Chondrocyte (in vitro differentiated cells): Measurements from ENCODE around the gene CTNND2. TPM values are rescaled to one million over a fixed set of nuclear protein-coding genes. Genes with fewer than 3 reads are reported as not detected.
"Not testable (repeated sequence)": the region's sequence is repeated elsewhere in the genome, so short reads cannot be mapped to it uniquely, and the experiment has no call there.

Experiments used
- DNase-seq: peaks from one replicate; pipeline ENCODE4 v3.0.0; 2021; ENCODE audit warnings: mixed read lengths, low spot score
- H3K27ac Mint-ChIP-seq: one replicate; pipeline ENCODE4 v1.8.0; 2021; ENCODE audit warnings: mild to moderate bottlenecking, moderate library complexity, mixed read lengths; ENCODE audit not compliant: unreplicated experiment
- H3K27me3 Mint-ChIP-seq: 2 replicates; pipeline ENCODE4 v1.8.0; 2021; ENCODE audit warnings: low read depth, mixed read lengths
- H3K36me3 Mint-ChIP-seq: 2 replicates; pipeline ENCODE4 v1.8.0; 2021; ENCODE audit warnings: low read depth, mixed read lengths
- H3K4me1 Mint-ChIP-seq: 2 replicates; pipeline ENCODE4 v1.8.0; 2021; ENCODE audit warnings: low read depth, mild to moderate bottlenecking, mixed read lengths
- H3K4me3 Mint-ChIP-seq: one replicate; pipeline ENCODE4 v1.8.0; 2021; ENCODE audit warnings: mild to moderate bottlenecking, moderate library complexity, mixed read lengths; ENCODE audit not compliant: unreplicated experiment
- H3K9me3 Mint-ChIP-seq: 2 replicates; pipeline ENCODE4 v1.8.0; 2021; ENCODE audit warnings: low read depth, mixed read lengths
- total RNA-seq: library from RNA; stranded (reverse); gene quantifications from 3 replicates; pipeline ENCODE4 v1.2.1, GENCODE V29; 2021
- TF ChIP-seq, protein P1 (sequence below): fragments of 200-600 bp; sonication (generic); IDR thresholded peaks from 2 replicates; pipeline ENCODE4 v1.5.0; 2021; ENCODE audit warnings: antibody characterized with exemption, mild to moderate bottlenecking, moderate library complexity

Gene CTNND2
- total RNA-seq, 1 donor from 2014 or later: 2.1 TPM

DNA sequence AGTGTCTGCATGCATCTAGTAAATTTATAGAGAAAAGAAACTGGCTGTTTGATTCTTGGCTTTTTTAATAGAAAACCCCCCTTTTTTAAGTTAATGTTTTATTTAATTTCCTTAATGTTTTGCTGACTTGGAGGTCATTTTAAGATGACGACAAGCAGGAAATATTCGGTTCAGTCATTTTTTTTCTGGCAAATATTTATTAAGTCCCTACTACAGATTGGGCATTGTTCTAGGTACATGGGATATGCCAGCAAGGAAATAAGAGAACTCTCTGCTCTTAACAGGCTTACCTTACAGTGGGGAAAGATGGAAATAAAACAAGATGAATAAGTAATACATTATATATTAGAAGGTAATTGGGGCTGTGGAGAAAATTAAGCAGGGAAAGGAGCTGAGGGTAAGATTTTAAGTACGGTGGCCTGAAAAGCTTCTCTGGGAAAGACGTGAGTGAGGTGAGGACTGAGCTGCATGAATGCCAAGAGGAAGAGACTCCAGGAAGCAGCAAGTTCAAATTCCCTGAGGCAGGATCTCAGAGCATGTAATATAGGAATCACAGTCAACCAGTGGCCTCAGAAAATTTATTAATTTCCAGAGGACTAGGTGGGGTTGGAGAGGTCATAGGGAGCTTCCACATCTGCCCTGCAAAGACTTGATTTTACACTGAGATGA, 827.2 kb downstream of the CTNND2 start:
- H3K9me3 Mint-ChIP-seq: peaks cover 3% of the 10 kb centered on the region

DNA sequence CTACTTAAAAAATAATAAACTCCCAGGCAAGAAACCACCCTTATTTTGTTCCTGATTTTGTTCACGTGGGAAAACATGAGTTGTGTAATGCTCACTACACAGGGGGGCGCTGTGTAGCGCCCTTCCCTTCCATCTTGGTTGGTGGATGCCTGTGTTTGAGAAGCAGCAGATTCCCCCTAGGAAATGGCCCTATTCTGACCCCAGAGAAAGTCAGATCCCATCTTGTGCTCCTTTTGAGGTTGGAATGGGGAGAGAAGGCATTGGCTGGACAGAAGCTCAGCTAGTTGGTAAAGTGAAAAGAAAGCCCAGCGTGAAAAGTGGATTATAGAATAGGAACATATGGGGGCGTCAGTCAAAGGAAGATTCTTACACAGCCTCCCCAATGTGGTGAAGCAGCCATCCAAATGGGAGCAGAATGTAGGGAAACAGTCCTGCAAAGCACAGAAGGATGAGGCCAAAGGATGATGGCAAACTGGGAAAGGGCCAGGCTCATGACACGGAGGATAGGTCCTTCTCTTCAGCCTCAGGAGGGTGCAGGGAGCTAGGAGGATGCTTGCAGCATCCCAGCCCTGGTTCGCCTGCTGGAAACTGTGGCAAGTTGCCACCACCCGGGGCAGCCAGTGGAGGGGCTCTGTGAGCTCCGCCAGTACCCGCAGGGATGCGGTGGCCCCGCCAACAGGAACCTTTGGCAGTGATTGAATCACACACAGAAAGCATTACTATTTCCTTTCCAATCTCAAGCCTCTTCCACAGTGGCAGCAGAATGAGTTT, 829.0 kb downstream of the CTNND2 start:
- no peak overlapping the region for H3K4me3 Mint-ChIP-seq
- DNase-seq: no peak
- H3K27me3 Mint-ChIP-seq: peaks cover 8% of the 10 kb centered on the region
- TF ChIP-seq, protein P1, sequence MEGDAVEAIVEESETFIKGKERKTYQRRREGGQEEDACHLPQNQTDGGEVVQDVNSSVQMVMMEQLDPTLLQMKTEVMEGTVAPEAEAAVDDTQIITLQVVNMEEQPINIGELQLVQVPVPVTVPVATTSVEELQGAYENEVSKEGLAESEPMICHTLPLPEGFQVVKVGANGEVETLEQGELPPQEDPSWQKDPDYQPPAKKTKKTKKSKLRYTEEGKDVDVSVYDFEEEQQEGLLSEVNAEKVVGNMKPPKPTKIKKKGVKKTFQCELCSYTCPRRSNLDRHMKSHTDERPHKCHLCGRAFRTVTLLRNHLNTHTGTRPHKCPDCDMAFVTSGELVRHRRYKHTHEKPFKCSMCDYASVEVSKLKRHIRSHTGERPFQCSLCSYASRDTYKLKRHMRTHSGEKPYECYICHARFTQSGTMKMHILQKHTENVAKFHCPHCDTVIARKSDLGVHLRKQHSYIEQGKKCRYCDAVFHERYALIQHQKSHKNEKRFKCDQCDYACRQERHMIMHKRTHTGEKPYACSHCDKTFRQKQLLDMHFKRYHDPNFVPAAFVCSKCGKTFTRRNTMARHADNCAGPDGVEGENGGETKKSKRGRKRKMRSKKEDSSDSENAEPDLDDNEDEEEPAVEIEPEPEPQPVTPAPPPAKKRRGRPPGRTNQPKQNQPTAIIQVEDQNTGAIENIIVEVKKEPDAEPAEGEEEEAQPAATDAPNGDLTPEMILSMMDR: no peak
- H3K4me1 Mint-ChIP-seq: no peaks in the 10 kb centered on the region
- no peaks in the 10 kb centered on the region for H3K36me3 Mint-ChIP-seq
- H3K27ac Mint-ChIP-seq: no peak overlapping the region
- H3K9me3 Mint-ChIP-seq: peaks cover 5% of the 10 kb centered on the region

More for the DNA sequence above, 827.2 kb downstream of the CTNND2 start:
- Mint-ChIP-seq H3K4me1 (no peaks in the 10 kb centered on the region), H3K27me3 (peaks cover 8% of the 10 kb centered on the region), H3K36me3 (no peaks in the 10 kb centered on the region), H3K4me3 (no peak overlapping the region), H3K27ac (no peak overlapping the region)
- DNase-seq: no peak
- TF ChIP-seq, protein P1: no peak

DNA sequence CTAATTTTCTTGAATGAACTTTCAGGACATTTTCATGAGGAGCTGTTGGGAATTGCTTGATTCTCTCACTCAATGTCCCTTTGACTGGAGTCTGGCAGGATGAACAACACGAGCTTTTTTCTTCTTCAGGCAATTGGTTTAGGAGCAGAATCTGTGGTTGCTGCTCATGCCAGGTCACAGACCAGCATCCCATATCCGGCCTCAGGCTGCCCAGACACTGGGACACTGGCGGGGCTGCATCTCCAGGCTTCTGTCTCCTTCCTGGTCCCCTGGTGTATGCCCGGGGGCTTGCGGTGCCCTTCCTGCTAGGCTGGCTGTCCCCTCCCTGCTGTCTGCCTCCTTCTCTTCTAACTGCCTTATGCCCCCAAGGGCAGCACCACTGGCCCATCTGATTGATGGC, 831.7 kb downstream of the CTNND2 start:
- Mint-ChIP-seq H3K27me3 (peaks cover 8% of the 10 kb centered on the region), H3K4me1 (no peaks in the 10 kb centered on the region), H3K36me3 (no peaks in the 10 kb centered on the region), H3K27ac (no peak overlapping the region), H3K9me3 (peaks cover 13% of the 10 kb centered on the region), H3K4me3 (no peak overlapping the region)
- TF ChIP-seq, protein P1: no peak
- no peak for DNase-seq

DNA sequence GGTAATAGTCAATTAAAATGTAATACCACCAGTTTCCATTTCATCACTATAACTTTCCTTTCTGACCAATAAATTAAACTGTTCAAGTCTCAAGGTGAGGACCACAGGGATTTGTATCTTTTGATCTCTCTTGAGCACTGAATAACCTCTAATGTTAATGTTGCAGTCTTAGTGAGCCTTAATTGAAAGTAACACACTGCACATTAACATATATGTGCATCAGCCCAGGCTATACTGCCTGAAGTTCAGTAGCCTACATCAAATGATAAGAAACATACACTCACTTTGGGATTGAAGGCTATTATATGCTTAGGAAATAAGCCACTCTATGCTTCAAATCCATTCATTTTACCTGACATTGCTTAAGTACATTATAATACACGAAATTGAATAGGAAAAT, 832.2 kb downstream of the CTNND2 start:
- peaks cover 3% of the 10 kb centered on the region for H3K4me1 Mint-ChIP-seq
- H3K4me3 Mint-ChIP-seq: no peak overlapping the region
- H3K9me3 Mint-ChIP-seq: peaks cover 13% of the 10 kb centered on the region
- H3K27ac Mint-ChIP-seq: no peak overlapping the region
- DNase-seq: no peak
- H3K27me3 Mint-ChIP-seq: peaks cover 6% of the 10 kb centered on the region
- H3K36me3 Mint-ChIP-seq: no peaks in the 10 kb centered on the region
- TF ChIP-seq, protein P1: no peak

DNA sequence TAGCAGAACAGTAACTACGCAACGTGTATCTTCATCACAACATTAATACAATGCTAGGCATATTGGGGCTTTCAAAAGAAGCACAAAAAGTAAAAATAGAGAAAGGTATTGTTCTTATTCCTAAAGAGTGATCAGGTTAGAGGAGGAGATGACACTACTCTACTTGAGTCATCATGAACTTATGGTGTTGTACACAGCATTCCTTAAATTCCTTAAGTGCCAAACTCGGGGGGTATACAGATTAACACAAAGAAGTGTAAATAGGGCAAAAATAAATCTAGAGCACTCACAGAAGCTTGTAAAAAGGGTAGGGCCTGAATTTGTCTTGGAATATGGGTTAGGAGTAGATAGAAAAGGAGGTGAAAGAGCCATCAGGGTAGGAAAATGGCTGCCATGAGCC, 835.2 kb downstream of the CTNND2 start:
- H3K36me3 Mint-ChIP-seq: no peaks in the 10 kb centered on the region
- H3K27me3 Mint-ChIP-seq: peaks cover 4% of the 10 kb centered on the region
- TF ChIP-seq, protein P1: no peak
- no peak overlapping the region for H3K27ac Mint-ChIP-seq
- H3K9me3 Mint-ChIP-seq: peaks cover 13% of the 10 kb centered on the region
- DNase-seq: no peak
- H3K4me3 Mint-ChIP-seq: no peak overlapping the region
- peaks cover 9% of the 10 kb centered on the region for H3K4me1 Mint-ChIP-seq

DNA sequence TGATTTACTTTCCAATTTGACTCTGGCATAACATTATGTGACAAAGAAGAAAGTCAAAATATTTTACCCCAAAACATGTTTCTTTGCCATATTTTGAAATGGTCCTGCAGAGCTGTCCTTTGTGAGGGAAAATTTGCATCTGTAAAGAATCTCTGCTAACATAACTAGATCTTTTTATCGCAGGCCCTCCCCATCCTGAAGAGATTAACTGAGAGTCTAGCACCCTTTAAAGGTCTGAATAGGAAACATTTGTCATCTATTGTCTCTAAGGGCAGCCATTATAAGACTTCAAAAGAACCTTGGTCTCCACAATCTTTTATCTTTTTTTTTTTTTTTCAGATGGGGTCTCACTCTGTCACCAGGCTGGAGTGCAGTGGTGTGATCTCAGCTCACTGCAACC, 838.5 kb downstream of the CTNND2 start:
- H3K36me3 Mint-ChIP-seq, H3K27ac Mint-ChIP-seq, H3K4me3 Mint-ChIP-seq, H3K27me3 Mint-ChIP-seq, DNase-seq: not testable (repeated sequence)
- Mint-ChIP-seq H3K4me1 (peaks cover 25% of the 10 kb centered on the region), H3K9me3 (peaks cover 13% of the 10 kb centered on the region)
